Measurements from ENCODE around the gene PTS.

PTS gene

GRCh38 chr11:112268406-112268805 is 42.2 kb downstream of the PTS start:
- no peak for DNase-seq

- no peak for DNase-seq
These were observed 42.9 kb downstream of the PTS start for GRCh38 chr11:112269139-112269538.

DNA sequence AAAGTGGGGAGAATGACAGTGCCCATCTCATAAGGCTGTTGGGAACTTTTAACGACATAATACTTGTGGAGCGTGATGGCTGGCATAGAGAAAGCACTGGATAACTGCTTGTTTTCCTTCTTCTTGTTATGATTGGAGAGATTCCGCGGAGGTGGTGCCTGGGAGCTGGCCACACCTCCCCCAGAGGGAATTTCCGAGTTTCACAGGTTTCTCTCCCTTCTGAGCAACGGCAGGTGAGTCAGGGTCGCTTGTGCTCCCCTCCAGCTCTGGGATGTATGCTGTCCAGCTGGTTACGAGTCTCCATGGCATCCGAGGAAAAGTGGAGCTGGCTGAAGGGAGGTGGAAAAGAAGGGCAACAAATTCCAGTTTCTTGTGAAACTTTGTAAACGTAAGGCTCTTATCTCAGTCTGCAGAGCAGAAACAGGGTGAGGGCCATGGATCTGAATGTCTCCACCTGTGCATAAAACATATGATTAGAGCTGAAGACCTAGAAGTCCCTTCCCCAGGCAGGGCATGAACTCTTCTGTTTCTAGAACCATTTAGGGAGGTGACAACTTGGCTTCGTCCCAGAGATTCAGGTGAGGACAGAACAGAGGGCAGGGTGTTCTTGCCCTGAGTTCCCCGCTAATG is 44.4 kb downstream of the PTS start:
- no peak for DNase-seq

DNA sequence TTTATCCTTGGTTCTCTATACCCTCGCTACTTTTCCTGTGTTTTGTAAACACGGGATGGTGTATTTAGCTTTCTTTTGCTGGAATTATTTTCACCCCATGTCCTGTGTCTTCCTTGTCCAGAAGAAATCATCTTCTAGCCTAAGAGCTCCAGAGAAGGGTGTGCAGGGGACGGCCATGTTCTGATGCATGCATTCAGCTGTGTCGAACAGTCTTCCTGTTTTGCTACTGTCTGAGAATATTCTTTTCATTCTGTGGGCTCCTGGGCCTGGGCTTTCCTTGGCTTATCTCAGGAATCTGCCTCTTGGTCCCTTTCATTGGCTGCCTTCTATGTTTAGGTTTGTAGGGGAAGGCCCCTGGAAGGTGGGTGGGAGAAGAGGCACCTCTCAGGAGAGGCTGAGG is 45.0 kb downstream of the PTS start:
- DNase-seq = no peak

- no peak for DNase-seq
These were observed 46.8 kb downstream of the PTS start for GRCh38 chr11:112273066-112273465.

DNA sequence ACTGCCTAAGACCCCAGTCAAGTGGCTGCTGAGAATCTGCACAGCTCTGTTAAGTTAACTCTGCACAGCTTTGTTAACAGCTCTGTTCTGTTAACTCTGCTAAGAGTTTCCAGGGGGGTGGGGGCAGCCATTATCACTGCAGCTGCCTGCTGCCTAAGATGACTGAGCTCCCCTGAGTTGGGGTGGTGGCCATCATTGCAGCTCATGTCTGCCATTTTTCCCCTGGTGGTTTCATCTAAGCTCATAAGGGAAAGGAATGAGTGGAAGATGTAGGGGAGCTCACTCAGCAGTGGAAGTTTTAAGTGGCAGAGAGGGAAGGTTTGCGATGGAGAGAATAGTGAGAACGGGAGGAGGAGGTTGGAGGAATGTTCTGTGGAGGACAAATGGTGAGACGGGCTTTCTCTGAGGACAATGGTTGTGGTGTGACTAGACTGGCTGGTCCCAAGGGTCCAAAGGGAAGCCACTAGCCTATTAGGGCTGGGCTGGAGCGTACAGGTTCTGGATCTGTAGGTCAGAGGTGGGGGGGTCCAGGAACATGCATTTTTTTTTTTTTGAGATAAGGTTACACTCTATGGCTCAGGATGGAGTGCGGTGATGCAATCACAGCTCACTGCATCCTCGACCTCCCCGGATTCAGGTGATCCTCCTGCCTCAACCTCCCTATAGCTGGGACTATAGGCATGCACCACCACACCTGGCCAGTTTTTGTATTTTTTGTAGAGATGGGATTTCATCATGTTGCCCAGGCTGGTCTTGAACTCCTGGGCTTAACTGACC is 48.0 kb downstream of the PTS start:
- DNase-seq = no peak

DNA sequence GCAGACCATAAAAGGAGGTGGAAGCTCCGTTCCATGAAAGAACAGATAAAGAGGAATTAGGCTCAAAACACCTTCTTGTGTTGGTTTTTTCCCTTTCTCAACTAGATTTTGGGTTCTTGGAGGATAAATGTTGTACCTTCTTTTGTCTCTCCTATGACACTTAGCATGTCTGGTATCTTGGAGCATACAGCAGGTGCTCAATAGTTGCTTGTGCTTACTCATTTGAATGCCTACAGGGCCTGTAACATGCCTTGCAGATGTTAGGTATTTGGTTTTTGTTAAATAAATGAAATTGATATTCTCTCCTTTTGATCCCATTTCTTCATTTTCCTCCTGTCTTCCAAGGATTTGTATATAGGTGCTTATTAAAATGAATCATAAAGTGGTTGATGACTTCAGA is 50.8 kb downstream of the PTS start:
- DNase-seq = no peak

GRCh38 chr11:112277941-112278340 is 51.7 kb downstream of the PTS start:
- DNase-seq = no peak

DNA sequence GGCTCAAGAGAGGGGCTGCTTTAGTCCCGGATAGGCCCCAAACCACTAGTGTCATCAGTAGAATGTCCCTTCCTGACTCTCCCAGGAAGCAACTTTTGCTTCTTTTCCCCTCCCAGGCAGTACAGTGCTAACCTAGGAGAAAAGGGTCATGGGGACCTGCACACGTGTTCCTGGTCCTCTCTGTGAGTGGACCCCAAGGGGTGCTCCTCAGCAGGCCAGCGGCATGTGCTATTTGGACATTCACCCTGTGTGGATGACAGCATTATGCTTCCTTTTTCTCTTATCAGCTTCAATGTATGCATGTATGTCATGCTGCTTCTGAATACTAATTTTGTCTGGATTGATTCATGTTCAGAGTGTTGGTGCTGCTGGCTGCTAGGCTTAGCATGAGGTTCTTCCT is 52.6 kb downstream of the PTS start:
- DNase-seq = no peak

DNA sequence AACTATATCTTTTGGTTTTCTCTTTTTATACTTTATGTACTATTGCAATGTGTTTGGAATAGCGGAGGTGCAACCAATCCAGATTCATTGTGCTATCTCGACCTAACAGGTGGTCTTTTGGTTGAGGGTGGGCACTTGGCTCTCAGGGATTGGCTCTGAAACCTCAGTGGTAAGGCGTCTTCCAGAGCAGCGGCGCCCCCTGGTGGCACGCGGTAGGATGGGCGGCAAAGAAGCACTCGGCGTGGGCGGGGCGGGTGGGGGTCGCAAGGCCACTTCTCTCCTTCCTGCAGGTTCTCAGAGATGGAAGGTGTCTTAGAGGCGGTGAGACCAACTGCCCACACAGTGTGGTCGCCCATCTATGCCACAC is 53.7 kb downstream of the PTS start:
- DNase-seq = peak; percentile 56

GRCh38 chr11:112280268-112281126 is 54.3 kb downstream of the PTS start:
- DNase-seq = peak; percentile 82

- DNase-seq = no peak
These were observed 55.5 kb downstream of the PTS start for GRCh38 chr11:112281726-112282125.
